ENCODE measurements around the gene IGFN1. TPM values are rescaled to one million over a fixed set of nuclear protein-coding genes. Genes with fewer than 3 reads are reported as not detected.
"Not testable (repeated sequence)": the region's sequence is repeated elsewhere in the genome, so short reads cannot be mapped to it uniquely, and the experiment has no call there.

Gene IGFN1
- polyA plus RNA-seq, 1 donor: 3.4 TPM

- no peak for DNase-seq (ENCODE audit: low read depth)
Measured at GRCh38 chr1:201217851-201218250, 27.2 kb downstream of the IGFN1 start.

GRCh38 chr1:201218409-201218808, 27.8 kb downstream of the IGFN1 start:
- DNase-seq (ENCODE audit: low read depth): no peak

GRCh38 chr1:201219481-201220387, 29.1 kb downstream of the IGFN1 start:
- no peak for DNase-seq (ENCODE audit: low read depth)

GRCh38 chr1:201220388-201220715, 29.7 kb downstream of the IGFN1 start:
- no peak for DNase-seq (ENCODE audit: low read depth)

- DNase-seq (ENCODE audit: low read depth): no peak
Measured at GRCh38 chr1:201221201-201221846, 30.7 kb downstream of the IGFN1 start.

- DNase-seq (ENCODE audit: low read depth): no peak
Measured at GRCh38 chr1:201222125-201222524, 31.5 kb downstream of the IGFN1 start.

- DNase-seq (ENCODE audit: low read depth): no peak
Measured at GRCh38 chr1:201223852-201224665, 33.4 kb downstream of the IGFN1 start.

GRCh38 chr1:201224666-201225370, 34.2 kb downstream of the IGFN1 start:
- DNase-seq (ENCODE audit: low read depth): no peak

GRCh38 chr1:201226178-201226514, 35.5 kb downstream of the IGFN1 start:
- DNase-seq (ENCODE audit: low read depth): no peak

GRCh38 chr1:201226859-201227488, 36.4 kb downstream of the IGFN1 start:
- DNase-seq (ENCODE audit: low read depth): no peak

- no peak for DNase-seq (ENCODE audit: low read depth)
Measured at GRCh38 chr1:201228011-201228983, 37.7 kb downstream of the IGFN1 start.

- DNase-seq (ENCODE audit: low read depth): no peak
Measured at GRCh38 chr1:201229095-201229494, 38.5 kb downstream of the IGFN1 start.

GRCh38 chr1:201229771-201230635, 39.4 kb downstream of the IGFN1 start:
- DNase-seq (ENCODE audit: low read depth): no peak

GRCh38 chr1:201230676-201231075, 40.1 kb downstream of the IGFN1 start:
- no peak for DNase-seq (ENCODE audit: low read depth)

- not testable (repeated sequence) for DNase-seq (ENCODE audit: low read depth)
Measured at GRCh38 chr1:201239646-201240045, 49.0 kb downstream of the IGFN1 start.

- no peak for DNase-seq (ENCODE audit: low read depth)
Measured at GRCh38 chr1:201240171-201240570, 49.5 kb downstream of the IGFN1 start.

GRCh38 chr1:201241736-201242135, 51.1 kb downstream of the IGFN1 start:
- DNase-seq (ENCODE audit: low read depth): no peak

GRCh38 chr1:201245082-201245481, 54.5 kb downstream of the IGFN1 start:
- DNase-seq (ENCODE audit: low read depth): no peak

Measured in forelimb muscle (tissue), 1 donor.